Smooth muscle cell of the brain vasculature (primary cell): ENCODE measurements around the gene SLC22A15.
"Not testable (repeated sequence)": the region's sequence is repeated elsewhere in the genome, so short reads cannot be mapped to it uniquely, and the experiment has no call there.

Experiments used
- DNase-seq: peaks from one replicate; pipeline ENCODE4 v3.0.0-alpha.2; 2012; ENCODE audit warnings: low read depth, low spot score

SLC22A15 gene

DNA sequence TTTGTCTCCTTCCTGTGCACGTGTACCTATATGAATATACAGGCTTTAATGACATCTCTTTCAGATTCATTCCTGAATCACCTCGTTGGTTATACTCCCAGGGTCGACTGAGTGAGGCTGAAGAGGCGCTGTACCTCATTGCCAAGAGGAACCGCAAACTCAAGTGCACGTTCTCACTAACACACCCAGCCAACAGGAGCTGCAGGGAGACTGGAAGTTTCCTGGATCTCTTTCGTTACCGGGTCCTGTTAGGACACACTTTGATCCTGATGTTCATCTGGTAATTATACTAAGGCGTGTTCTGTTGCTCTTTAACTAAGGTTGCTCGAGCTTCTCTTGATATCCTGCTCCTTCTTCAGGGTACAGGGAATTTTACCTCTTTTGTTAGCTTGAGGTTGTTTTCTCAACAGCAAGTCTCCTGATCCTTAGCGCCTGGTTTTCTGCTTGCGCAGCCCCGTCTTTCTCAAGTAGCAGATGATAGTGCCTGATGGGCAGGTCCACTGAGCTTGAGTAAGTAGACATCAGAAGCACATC lies 55.1 kb downstream of the SLC22A15 start:
- DNase-seq, result no peak

DNA sequence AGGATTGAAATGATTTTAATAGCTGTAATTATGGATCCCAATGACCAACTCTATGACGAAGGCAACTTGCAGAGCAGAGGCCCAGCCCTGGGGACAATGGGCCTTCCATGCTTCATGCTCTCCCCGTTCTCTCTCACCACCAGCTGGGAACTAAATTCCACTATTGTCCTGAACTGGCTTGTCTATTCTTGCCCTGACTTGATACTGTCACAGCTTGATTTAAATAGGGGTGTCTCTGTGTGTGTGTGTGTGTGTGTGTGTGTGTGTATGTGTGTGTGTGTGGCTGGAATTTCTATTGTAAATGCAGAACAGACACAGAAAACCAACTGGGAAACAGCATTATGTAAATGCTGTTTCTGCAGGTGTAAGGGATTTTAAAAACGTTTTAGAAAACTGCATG lies 57.0 kb downstream of the SLC22A15 start:
- no peak for DNase-seq

DNA sequence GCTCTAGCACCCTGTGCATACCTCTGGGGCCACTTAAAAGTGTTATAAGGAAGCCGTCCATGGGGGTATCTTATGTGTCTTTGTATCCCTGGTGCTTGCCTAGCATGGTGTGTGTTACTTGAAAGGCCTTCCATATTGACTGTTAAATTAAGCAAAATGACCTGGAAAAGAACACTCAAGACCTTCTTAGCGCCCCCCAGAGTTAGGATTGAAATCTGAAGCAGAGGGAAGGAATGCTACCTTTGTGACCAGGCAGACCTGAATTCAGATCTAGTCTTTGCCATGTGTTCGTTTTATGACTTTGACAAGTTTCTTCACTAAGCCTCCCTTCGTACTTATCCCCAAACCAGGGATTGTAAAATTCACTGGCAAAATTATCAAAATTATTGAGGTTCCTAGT lies 59.9 kb downstream of the SLC22A15 start:
- no peak for DNase-seq

DNA sequence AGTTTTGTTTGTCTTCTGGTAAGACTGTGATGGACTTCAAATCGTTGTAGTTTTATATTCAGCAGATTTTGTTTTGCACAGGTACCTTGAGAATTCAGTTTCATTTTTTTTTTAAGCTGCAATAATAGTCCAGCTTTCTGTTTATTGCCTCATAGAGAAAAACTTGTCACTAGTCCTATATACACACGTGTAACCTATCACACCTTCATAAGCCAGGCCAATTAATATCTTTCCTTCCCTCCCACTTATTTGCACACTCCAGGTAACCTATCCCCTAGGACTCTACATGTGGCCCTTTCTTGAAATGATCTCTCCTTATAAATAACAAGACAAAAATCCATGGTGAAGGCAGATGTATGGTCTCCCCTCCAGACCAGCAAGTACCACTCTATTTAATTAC lies 62.4 kb downstream of the SLC22A15 start:
- no peak for DNase-seq

DNA sequence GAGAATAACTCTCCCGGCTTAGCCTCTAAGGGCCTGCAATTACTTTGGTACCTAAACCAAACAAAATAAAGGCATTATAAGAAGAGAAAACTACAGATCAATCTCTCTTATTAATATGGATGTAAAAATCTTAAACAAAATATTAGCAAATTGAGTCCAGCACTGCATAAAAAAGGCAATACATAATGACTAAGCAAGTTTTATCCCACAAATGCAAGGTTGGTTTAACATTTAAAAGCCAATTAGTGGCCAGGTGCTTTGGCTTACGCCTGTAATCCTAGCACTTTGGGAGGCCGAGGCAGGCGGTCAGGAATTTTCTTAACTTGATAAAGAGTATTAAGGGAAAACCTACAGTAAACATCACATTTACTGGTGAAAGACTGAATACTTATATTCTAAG lies 67.8 kb downstream of the SLC22A15 start:
- no peak for DNase-seq

DNA sequence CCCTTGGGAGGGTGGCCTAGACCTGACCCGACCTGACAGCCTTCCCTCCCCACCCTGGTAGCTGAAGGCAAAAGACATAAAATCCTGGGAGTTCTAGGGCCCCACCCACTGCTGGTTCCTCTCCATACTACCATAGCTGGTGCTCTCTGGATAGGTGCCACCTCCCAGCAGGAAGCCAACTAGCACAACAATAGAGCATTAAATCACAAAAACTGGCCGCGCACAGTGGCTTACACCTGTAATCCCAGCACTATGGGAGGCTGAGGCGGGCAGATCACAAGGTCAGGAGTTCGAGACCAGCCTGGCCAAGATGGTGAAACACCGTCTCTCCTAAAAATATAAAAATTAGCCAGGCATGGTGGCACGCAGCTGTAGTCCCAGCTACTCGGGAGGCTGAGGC lies 70.6 kb downstream of the SLC22A15 start:
- not testable (repeated sequence) for DNase-seq

DNA sequence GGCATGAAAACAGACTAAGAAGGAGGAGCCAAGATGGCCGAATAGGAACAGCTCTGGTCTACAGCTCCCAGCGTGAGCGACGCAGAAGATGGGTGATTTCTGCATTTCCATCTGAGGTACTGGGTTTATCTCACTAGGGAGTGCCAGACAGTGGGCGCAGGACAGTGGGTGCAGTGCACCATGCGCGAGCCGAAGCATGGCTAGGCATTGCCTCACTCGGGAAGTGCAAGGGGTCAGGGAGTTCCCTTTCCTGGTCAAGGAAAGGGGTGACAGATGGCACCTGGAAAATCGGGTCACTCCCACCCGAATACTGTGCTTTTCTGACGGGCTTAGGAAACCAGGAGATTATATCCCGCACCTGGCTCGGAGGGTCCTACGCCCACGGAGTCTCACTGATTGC lies 75.6 kb downstream of the SLC22A15 start:
- not testable (repeated sequence) for DNase-seq

DNA sequence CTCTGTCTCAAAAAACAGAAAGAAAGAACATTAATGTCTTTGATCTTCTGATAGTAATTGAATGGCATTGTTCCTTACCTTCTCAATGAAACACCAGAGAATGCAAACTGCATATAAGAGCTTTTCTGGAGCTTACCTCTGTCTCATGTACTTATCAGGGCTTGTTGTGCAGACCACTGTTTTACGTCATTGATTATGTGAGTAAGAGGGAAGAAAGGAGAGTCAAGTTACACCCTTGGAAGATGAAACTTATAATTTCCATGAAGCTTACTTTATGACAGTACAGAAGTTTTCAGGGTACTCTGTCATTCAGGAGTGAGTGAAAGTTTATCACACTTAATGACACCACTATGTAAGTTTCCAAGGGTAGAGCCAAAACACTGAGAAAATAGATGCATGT lies 85.9 kb downstream of the SLC22A15 start:
- no peak for DNase-seq

DNA sequence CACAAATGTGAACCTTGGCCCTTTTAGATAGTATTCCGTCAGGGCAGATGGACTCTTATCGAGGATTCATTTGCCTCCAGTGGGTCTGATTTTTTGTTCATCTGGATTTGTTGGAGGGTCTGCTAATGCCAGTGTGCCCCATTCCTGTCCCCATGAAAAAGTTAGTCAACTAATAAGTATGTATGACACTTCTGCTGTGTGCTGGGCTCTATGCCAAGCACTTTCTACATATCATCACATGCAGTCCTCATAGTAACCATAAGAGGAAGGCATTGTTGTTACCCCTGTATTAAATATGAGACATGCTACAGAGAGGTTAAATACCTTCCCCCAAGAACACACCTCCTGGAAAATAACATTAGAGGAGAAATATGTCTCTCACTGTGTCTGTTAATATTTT lies 88.3 kb downstream of the SLC22A15 start:
- DNase-seq, result no peak

DNA sequence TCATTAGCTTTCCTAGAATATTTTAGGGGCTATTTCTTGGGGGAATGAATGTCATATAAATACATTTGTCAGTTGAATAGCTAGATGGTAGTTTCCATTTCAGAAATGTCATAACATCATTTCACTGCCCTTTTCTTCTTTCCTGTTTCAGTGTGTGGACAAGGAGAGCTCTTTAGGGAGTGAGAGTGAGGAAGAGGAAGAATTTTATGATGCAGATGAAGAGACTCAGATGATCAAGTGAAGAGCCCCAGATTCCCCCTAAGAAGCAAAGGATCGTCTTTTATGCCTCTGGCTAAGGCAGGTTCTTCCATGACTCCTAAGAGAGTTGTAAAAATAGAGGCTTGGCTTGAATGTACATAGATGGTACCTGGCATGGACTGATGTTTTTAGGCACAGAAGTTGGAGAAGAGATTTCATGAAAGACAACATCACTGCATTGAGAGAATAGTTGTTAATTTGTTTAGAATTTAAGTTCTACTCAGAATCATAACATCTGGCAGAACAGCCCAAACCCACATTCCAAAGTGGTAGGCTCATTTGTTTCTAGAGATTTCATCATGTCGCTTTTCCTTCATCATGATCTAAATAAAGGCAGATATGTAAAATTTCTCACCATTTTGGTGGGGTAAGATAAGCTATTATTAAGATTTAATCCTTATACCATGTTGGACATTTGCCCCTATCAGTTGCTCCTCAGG lies 90.7 kb downstream of the SLC22A15 start:
- DNase-seq, result no peak

DNA sequence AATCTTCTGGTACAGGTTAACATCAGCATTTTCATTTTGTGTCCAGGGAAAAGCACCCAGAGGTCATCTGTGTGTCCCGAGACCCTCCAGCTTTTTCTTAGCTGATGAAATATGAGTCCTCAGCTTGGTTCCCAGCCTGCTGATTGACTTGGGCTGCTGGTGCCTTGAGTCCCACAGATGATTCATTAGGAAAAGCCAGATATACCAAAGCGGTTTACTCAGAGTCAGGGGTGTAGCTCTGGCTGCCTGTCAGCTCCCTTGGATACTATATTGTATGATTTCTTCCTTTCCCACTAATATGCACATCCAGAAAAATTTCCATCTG lies 91.2 kb downstream of the SLC22A15 start:
- DNase-seq, result peak; percentile 24

DNA sequence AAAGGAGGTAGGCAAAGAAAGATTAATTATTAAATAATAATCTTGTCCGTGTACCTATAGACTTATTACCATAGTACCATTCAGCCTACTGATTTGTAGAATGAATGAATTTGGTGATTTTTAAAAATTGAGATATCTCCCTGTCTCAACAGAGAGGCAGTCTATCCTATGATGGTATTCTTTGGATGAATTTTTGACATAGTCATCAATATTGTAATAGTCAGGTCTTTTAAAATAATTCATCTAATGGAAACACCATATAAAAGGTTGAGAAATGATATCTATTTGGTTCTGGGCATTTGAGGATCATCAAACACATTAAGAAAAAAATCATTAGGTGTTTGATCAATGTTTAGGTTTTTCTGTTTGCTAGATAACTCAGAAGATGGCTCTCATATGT lies 99.3 kb downstream of the SLC22A15 start:
- DNase-seq, result no peak

DNA sequence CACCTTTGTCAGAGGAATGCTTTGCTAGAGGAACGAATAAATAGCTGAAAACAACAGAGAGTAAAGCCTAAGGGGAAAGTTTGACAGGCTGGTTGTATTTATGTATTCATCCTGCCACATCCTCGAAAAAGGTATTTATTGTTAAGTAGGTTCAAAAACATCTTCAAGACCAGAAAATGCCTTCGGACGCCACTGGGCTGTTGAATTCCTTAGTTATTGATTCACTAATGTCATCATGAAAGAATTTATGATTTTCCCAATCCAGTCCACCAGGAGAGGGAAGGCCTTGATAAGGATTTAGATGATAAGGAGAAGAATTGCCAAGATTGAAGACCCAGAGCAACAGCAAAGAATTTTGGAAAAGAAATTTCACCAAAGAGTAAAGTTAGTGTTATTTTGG lies 99.7 kb downstream of the SLC22A15 start:
- DNase-seq, result no peak

DNA sequence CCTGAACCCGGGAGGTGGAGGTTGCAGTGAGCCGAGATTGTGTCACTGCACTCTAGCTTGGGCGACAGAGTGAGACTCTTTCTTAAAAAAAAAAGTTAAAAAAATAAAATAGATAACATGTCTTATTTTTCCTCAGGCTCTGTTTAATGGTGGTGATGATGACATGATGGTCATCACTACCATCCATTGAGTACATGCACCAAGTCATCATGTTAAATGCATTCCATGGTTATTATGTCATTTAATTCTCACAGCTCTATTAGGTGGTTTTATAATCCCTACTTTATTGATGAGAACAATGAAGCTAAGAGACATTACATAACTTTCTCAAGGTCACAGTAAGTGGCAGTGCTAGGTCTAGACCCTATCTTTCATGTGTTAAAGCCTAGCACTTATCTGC lies 100.5 kb downstream of the SLC22A15 start:
- DNase-seq, result no peak

DNA sequence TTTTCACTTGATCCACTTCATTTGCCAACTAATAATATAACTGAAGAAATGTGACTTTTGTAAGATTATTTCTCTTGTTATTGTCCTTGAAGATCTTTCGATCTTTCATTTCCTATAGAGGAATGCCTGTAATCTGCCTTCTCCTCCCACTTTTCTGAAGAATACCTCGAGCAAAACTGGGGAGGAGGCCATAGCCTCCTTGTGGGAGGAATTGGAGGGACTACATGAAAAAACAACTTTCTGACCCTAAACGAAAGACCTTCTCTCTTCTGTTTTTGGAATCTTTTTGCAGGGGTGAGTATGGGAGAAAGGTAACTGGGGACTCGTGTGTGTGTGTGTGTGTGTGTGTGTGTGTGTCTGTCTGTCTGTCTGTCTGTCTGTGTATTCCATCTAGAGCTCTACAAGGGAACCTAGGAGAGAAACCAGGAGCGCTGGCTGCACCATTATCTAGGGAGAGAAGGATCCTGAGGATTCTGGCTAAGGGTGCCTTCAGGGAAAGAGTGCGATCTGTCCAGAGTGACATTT lies 102.4 kb downstream of the SLC22A15 start:
- DNase-seq, result no peak

DNA sequence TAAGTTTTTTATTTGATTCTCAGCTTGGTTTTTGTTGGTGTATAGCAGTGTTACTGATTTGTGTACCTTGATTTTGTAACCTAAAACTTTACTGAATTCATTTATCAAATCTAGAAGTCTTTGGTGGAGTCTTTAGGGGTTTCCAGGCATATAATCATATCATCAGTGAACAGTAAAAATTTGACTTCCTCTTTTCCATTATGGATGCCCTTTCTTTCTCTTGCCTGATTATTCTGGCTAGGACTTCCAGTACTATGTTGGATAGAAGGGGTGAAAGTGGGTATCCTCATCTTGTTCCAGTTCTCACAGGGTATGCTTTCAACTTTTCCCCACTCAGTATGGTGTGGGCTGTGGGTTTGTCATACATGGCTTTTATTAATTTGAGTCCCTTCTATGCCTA lies 111.3 kb downstream of the SLC22A15 start:
- no peak for DNase-seq

DNA sequence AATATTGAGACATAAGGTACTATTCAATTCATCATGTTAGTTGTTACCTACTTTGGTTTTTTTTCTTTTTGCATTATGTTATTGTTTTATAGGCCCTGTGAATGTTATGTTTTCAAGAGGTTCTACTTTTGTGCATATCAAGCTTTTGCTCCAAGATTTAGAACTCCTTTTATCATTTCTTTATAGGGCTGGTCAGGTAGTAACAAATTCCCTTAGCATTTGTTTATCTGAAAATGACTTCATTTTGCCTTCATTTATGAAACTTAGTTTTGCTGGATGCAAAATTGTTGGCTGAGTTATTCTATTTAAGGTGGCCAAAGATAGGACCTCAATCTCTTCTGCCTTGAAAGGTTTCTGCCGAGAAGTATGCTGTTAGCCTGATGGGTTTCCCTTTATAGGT lies 113.6 kb downstream of the SLC22A15 start:
- no peak for DNase-seq

DNA sequence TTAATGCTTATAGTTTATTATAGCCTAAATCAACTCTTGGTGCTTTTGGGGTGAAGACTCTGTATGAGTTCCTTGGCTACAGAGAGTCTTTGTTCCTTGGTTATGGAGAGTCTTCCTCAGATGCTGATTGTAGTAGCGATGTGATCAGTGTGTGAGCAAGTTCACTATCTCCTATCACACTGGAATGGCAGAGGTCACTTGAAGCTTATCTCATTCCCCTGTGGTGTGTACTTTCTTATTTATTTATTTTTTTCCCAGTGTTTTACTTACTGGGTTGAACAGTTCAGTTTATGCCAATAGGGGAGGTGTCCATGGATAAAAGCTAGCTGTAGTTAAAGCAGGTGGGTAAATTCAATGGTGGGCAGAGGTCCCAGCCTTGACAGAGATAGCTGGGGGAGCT lies 114.8 kb downstream of the SLC22A15 start:
- no peak for DNase-seq

DNA sequence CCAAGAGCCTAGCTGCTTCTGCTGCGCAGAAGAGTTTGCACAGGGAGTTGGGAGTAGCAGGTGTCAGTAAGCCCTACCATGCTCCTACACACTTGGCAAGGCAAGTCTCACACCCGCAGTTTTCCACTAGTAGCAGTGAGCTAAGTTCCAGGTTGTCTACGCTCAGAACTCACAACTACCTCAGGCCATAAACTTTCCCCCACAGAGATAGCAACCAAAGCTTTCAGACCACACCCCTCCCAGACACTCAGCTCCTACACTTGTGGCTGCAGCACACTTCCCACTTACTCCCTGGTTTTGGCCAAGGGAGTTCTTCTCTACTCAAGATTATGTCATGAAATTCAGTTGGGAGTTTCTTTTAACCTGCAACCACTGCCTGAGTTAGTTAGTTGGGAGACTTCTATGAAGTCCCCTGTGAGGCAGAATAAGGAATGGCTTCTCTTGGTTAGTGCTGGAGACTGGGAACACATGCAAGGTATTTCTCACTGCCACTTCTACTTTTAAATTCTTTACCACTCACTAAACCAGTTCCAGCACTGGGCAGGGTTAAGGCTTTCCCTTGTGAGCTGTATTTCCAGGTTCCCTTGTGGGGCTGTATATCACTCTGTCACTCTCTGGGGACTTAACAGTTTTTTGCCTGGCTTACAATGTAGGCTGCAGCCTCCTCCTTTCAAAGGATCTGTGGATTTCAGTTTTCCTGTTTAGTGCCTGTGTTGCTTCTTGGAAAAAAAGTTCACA lies 116.6 kb downstream of the SLC22A15 start:
- DNase-seq, result no peak

DNA sequence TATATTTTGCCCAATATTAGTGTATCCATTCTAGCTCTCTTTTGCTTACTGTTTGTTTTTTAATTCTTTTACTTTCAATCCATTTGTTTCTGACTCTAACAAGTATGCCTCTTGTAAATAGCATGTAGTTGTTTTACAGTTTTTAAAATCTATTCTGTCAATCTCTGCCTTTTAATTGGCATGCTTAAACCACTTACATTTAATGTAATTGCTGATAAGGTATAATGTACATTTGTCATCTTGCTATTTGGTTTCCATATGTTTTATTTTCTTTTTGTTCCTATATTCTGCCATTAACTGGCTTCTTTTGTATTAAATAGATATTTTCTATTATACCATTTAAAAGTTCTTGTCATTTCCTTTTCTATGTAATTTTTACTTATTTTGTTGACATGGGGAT lies 118.7 kb downstream of the SLC22A15 start:
- no peak for DNase-seq

DNA sequence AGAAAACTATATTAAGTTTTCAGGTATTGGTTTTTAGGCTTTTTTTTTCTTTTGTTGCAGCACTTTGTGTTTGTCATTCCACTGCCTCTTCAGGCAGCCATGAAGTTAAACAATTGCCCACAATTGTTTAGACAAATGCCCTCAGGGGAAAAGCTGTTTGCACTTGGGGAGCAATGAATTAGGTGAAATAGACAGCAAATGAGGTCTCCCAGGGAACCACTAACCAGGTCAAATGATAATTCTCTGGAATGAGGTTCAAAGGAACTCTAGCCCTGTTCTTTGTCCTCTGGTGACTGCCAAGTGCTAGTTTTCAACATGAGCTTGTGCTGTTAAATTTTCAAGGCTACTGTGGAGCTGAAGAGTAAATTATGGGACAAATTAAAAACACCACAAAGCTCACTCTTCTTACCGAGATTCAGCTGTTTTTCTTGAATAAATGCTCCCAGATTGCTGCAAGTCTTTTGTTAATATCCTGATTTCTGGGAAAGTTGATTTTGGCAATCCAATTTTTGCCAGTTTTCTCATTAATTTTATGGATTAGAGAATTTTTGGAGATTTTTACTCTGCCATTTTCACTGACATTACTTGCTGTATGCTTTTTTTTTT lies 119.8 kb downstream of the SLC22A15 start:
- no peak for DNase-seq

DNA sequence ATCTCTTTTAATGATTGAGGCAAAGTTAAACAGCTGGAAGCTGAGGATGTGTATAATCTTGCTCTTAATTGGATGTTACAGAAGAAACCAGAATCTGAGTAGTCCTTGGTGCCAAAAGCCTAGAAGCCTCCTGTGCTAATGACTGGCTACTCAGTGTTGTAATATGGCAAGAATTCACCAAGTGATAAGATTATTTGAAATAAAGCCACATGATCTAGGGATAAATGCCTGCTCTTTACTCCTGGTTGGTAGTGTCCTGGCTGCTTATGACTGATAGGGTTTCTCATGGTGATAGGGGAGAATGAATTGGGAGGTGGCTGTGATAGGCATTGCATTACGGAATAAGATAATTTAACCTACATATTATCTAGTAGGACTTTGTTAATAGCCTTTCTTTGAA lies 121.3 kb downstream of the SLC22A15 start:
- no peak for DNase-seq

DNA sequence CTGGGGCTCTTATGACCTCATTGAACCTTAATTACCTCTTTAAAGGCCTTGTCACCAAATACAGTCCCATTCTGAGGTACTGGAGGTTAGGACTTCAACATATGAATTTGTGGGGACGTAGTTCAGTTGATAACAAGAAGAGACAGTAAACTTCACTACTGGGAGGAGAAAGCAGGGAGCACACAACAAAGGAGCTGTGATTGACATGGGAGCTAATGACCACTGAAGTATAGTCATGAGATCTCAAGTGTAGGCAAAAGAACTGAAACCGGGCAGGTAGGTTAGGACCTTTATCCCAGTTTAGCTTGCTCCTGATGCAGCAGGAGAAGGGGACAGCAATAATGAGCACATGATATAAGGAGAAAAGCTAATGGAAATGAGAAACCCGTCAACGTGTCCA lies 123.1 kb downstream of the SLC22A15 start:
- no peak for DNase-seq
